WTC11 (cell line): ENCODE data around the gene CHRM2. TPM values are rescaled to one million over a fixed set of nuclear protein-coding genes. Genes with fewer than 3 reads are reported as not detected.

Experiments
- ATAC-seq: fragments of 200-7000 bp; cut with Tn5 transposase; 2 replicates; pipeline ENCODE4 v1.10.0; 2021; ENCODE audit warnings: mild to moderate bottlenecking, moderate library complexity
- CTCF ChIA-PET: fragments of 300-600 bp; sonication (Branson Sonifier 250); formaldehyde crosslinking; loops from one replicate; lab custom pipeline; 2021; ENCODE audit warnings: antibody characterized with exemption; lab: Charles Lee
- POLR2A ChIA-PET: fragments of 350-600 bp; sonication (Branson Sonifier 250); formaldehyde crosslinking; loops from one replicate; lab custom pipeline; 2021; ENCODE audit warnings: antibody characterized with exemption; lab: Charles Lee
- DNase-seq: peaks from one replicate; pipeline ENCODE4 v3.0.0; 2021; ENCODE audit warnings: low spot score
- H3K27ac Mint-ChIP-seq: 2 replicates; pipeline ENCODE4 v1.8.0; 2021; ENCODE audit warnings: mixed read lengths
- H3K27me3 Mint-ChIP-seq: 2 replicates; pipeline ENCODE4 v1.8.0; 2021; ENCODE audit warnings: low read depth, mild to moderate bottlenecking, moderate library complexity, mixed read lengths
- H3K36me3 Mint-ChIP-seq: 2 replicates; pipeline ENCODE4 v1.8.0; 2021; ENCODE audit warnings: mixed read lengths
- H3K4me1 Mint-ChIP-seq: 2 replicates; pipeline ENCODE4 v1.8.0; 2022; ENCODE audit warnings: mixed read lengths
- H3K4me3 Mint-ChIP-seq: 2 replicates; pipeline ENCODE4 v1.8.0; 2021; ENCODE audit warnings: mild to moderate bottlenecking, moderate library complexity, mixed read lengths
- H3K9me3 Mint-ChIP-seq: 2 replicates; pipeline ENCODE4 v1.8.0; 2021; ENCODE audit warnings: mixed read lengths
- CREB1 ChIP-seq: sonication (generic); formaldehyde crosslinking; IDR thresholded peaks from 2 replicates; pipeline ENCODE4 v1.8.0; 2023; ENCODE audit warnings: mild to moderate bottlenecking, missing genetic modification reagents
- CREM ChIP-seq: sonication (generic); formaldehyde crosslinking; IDR thresholded peaks from 2 replicates; pipeline ENCODE4 v1.8.1; 2022; ENCODE audit warnings: mild to moderate bottlenecking, missing genetic modification reagents, moderate library complexity
- EMX1 ChIP-seq: fragments of 250-450 bp; sonication (Bioruptor Pico); IDR thresholded peaks from 2 replicates; pipeline ENCODE4 v1.8.0; 2021; ENCODE audit warnings: mild to moderate bottlenecking
- ETV6 ChIP-seq: sonication (generic); formaldehyde crosslinking; IDR thresholded peaks from 2 replicates; pipeline ENCODE4 v1.8.1; 2022; ENCODE audit warnings: mild to moderate bottlenecking, missing genetic modification reagents
- FOXJ3 ChIP-seq: sonication (generic); formaldehyde crosslinking; IDR thresholded peaks from 2 replicates; pipeline ENCODE4 v1.9.0; 2021; ENCODE audit warnings: missing genetic modification reagents, mild to moderate bottlenecking, borderline replicate concordance
- FOXK1 ChIP-seq: sonication (generic); formaldehyde crosslinking; IDR thresholded peaks from 2 replicates; pipeline ENCODE4 v1.8.0; 2022; ENCODE audit warnings: mild to moderate bottlenecking, moderate library complexity, missing genetic modification reagents
- GTF2I ChIP-seq: fragments of 250-450 bp; sonication (Bioruptor Pico); conservative IDR thresholded peaks from 2 replicates; pipeline ENCODE4 v1.4.0; 2021; ENCODE audit warnings: mild to moderate bottlenecking
- HMGA2 ChIP-seq: fragments of 250-450 bp; sonication (Bioruptor Pico); IDR thresholded peaks from 2 replicates; pipeline ENCODE4 v1.4.0; 2021; ENCODE audit warnings: mild to moderate bottlenecking, moderate library complexity
- KAT7 ChIP-seq: sonication (generic); formaldehyde crosslinking; IDR thresholded peaks from 2 replicates; pipeline ENCODE4 v1.8.1; 2023; ENCODE audit warnings: missing genetic modification reagents, mild to moderate bottlenecking, borderline replicate concordance
- PRRX2 ChIP-seq: fragments of 250-450 bp; sonication (Bioruptor Pico); IDR thresholded peaks from 2 replicates; pipeline ENCODE4 v1.8.0; 2021; ENCODE audit warnings: mild to moderate bottlenecking
- RELA ChIP-seq: sonication (generic); formaldehyde crosslinking; IDR thresholded peaks from 2 replicates; pipeline ENCODE4 v1.8.1; 2022; ENCODE audit warnings: missing genetic modification reagents, mild to moderate bottlenecking, borderline replicate concordance
- SOX15 ChIP-seq: fragments of 250-450 bp; sonication (Bioruptor Pico); IDR thresholded peaks from 2 replicates; pipeline ENCODE4 v1.9.0; 2021; ENCODE audit warnings: mild to moderate bottlenecking
- ZNF671 ChIP-seq: fragments of 250-450 bp; sonication (Bioruptor Pico); IDR thresholded peaks from 2 replicates; pipeline ENCODE4 v1.8.0; 2021; ENCODE audit warnings: mild to moderate bottlenecking
- total RNA-seq: library from RNA; stranded (reverse); gene quantifications from 3 replicates; pipeline ENCODE4 v1.2.3, GENCODE V29; 2021
- TF ChIP-seq, protein P1 (sequence below): sonication (generic); formaldehyde crosslinking; IDR thresholded peaks from 2 replicates; pipeline ENCODE4 v1.8.1; 2023; ENCODE audit warnings: mild to moderate bottlenecking, missing genetic modification reagents, borderline replicate concordance
- TF ChIP-seq, protein P2 (sequence below): sonication (generic); formaldehyde crosslinking; IDR thresholded peaks from 2 replicates; pipeline ENCODE4 v1.8.0; 2022; ENCODE audit warnings: mild to moderate bottlenecking, missing genetic modification reagents
- TF ChIP-seq, protein P3 (sequence below): fragments of 250-450 bp; sonication (Bioruptor Pico); IDR thresholded peaks from 2 replicates; pipeline ENCODE4 v1.9.0; 2021; ENCODE audit warnings: mild to moderate bottlenecking
- TF ChIP-seq, protein P4 (sequence below): fragments of 250-450 bp; sonication (Bioruptor Pico); conservative IDR thresholded peaks from 2 replicates; pipeline ENCODE4 v1.9.0; 2021; ENCODE audit warnings: mild to moderate bottlenecking
- TF ChIP-seq, protein P5 (sequence below): sonication (generic); formaldehyde crosslinking; IDR thresholded peaks from 2 replicates; pipeline ENCODE4 v1.8.0; 2023; ENCODE audit warnings: missing genetic modification reagents

The CHRM2 gene
- total RNA-seq, 1 experiment from 2014 or later = 0.15 TPM

DNA sequence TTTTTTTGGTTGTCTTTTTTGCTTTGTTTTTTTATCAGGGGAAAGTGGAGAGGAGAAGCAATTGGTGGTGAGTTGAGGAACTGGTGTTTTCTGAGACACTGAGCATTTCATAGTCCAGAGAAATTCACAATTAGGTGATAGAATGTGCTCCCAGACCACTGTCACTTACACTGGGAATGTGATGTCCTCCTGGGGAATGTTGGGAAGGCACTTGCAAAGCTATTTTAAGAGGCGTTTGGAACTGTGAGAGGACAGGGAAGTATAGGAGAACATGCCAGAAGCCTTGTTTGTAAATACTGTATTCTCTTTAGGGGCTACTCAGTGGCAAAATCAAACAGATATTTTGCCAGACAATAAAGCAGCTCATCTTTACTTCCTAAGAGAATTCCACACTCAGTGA lies 16.0 kb downstream of the CHRM2 start:
- Mint-ChIP-seq H3K27me3 (no peaks in the 10 kb centered on the region), H3K36me3 (no peaks in the 10 kb centered on the region), H3K27ac (no peak overlapping the region), H3K9me3 (peaks cover 3% of the 10 kb centered on the region; the same call in 1 of the 2 replicates), H3K4me3 (no peak overlapping the region), H3K4me1 (peaks cover 41% of the 10 kb centered on the region)
- no peak for ATAC-seq
- CTCF ChIA-PET = interaction anchor here (1.8 kb wide), 1 partner anchor 10 kb away, joined by 9 read pairs; no protein-coding TSS in a partner anchor
- POLR2A ChIA-PET = no interaction called here
- DNase-seq = no peak
- TF ChIP-seq, protein P1, sequence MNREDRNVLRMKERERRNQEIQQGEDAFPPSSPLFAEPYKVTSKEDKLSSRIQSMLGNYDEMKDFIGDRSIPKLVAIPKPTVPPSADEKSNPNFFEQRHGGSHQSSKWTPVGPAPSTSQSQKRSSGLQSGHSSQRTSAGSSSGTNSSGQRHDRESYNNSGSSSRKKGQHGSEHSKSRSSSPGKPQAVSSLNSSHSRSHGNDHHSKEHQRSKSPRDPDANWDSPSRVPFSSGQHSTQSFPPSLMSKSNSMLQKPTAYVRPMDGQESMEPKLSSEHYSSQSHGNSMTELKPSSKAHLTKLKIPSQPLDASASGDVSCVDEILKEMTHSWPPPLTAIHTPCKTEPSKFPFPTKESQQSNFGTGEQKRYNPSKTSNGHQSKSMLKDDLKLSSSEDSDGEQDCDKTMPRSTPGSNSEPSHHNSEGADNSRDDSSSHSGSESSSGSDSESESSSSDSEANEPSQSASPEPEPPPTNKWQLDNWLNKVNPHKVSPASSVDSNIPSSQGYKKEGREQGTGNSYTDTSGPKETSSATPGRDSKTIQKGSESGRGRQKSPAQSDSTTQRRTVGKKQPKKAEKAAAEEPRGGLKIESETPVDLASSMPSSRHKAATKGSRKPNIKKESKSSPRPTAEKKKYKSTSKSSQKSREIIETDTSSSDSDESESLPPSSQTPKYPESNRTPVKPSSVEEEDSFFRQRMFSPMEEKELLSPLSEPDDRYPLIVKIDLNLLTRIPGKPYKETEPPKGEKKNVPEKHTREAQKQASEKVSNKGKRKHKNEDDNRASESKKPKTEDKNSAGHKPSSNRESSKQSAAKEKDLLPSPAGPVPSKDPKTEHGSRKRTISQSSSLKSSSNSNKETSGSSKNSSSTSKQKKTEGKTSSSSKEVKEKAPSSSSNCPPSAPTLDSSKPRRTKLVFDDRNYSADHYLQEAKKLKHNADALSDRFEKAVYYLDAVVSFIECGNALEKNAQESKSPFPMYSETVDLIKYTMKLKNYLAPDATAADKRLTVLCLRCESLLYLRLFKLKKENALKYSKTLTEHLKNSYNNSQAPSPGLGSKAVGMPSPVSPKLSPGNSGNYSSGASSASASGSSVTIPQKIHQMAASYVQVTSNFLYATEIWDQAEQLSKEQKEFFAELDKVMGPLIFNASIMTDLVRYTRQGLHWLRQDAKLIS (CRISPR knock-in tag) = no peak
- no peak for TF ChIP-seq CREB1
- TF ChIP-seq FOXJ3 = no peak
- no peak for TF ChIP-seq CREM

DNA sequence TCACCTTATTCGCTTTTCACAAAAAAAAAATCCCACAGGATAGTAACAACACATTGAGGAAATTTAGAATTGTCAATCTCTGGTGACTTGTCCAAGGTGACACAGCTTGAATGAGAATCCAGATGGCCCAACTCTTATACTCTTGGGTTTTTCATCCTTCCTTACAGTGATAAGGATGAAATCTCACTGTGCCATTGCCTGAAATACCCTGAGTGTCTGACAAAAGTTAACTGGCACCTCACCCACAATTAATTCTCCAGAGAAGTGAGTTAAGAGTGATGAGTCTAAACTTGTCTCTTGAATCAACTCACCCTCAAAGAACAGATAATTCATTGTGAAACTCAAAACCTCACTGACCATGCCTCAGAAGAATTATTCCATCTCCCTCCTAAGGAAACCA lies 18.9 kb downstream of the CHRM2 start:
- TF ChIP-seq GTF2I (CRISPR knock-in tag) = no peak
- TF ChIP-seq SOX15 (CRISPR knock-in tag) = no peak
- TF ChIP-seq RELA (CRISPR knock-in tag) = no peak
- TF ChIP-seq KAT7 (CRISPR knock-in tag) = no peak
- TF ChIP-seq, protein P2, sequence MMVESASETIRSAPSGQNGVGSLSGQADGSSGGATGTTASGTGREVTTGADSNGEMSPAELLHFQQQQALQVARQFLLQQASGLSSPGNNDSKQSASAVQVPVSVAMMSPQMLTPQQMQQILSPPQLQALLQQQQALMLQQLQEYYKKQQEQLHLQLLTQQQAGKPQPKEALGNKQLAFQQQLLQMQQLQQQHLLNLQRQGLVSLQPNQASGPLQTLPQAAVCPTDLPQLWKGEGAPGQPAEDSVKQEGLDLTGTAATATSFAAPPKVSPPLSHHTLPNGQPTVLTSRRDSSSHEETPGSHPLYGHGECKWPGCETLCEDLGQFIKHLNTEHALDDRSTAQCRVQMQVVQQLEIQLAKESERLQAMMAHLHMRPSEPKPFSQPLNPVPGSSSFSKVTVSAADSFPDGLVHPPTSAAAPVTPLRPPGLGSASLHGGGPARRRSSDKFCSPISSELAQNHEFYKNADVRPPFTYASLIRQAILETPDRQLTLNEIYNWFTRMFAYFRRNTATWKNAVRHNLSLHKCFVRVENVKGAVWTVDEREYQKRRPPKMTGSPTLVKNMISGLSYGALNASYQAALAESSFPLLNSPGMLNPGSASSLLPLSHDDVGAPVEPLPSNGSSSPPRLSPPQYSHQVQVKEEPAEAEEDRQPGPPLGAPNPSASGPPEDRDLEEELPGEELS (CRISPR knock-in tag) = no peak
- TF ChIP-seq PRRX2 = no peak
- no peak for TF ChIP-seq CREM
- no peak for TF ChIP-seq EMX1 (CRISPR knock-in tag)
- no peak for TF ChIP-seq CREB1
- no peak for TF ChIP-seq FOXK1 (CRISPR knock-in tag)
- no peak for TF ChIP-seq HMGA2 (CRISPR knock-in tag)
- TF ChIP-seq, protein P3, sequence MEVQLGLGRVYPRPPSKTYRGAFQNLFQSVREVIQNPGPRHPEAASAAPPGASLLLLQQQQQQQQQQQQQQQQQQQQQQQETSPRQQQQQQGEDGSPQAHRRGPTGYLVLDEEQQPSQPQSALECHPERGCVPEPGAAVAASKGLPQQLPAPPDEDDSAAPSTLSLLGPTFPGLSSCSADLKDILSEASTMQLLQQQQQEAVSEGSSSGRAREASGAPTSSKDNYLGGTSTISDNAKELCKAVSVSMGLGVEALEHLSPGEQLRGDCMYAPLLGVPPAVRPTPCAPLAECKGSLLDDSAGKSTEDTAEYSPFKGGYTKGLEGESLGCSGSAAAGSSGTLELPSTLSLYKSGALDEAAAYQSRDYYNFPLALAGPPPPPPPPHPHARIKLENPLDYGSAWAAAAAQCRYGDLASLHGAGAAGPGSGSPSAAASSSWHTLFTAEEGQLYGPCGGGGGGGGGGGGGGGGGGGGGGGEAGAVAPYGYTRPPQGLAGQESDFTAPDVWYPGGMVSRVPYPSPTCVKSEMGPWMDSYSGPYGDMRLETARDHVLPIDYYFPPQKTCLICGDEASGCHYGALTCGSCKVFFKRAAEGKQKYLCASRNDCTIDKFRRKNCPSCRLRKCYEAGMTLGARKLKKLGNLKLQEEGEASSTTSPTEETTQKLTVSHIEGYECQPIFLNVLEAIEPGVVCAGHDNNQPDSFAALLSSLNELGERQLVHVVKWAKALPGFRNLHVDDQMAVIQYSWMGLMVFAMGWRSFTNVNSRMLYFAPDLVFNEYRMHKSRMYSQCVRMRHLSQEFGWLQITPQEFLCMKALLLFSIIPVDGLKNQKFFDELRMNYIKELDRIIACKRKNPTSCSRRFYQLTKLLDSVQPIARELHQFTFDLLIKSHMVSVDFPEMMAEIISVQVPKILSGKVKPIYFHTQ (CRISPR knock-in tag) = no peak
- TF ChIP-seq ETV6 = no peak
- no peak for TF ChIP-seq ZNF671 (CRISPR knock-in tag)
- TF ChIP-seq, protein P4, sequence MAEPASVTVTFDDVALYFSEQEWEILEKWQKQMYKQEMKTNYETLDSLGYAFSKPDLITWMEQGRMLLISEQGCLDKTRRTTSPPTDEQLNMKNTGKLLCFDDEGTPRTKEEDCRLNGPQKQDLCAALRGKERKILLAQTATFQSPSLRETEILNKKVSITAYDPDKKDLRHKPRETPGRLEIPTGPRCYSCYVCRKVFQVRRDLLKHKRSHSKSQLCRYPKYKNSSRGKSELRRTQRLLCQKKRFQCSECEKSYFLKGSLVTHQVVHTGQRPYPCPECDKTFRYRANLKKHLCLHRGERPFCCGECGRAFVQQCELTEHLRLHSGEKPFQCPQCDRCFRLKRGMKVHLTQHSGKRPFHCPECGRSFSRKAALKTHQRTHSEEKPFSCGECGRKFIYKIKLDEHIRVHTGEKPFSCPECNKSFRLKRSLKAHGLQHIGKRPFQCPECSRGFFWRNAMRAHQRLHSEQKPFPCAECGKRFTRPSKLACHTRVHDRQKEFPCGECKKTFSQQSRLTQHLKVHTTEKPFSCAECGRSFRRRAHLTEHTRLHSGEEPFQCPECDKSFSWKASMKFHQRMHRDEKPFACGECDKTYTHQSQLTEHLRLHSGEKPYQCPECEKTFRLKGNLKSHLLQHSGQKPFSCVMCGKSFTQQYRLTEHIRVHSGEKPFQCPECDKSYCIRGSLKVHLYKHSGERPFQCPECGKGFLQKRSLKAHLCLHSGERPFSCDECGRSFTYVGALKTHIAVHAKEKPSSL (CRISPR knock-in tag) = no peak
- TF ChIP-seq, protein P5, sequence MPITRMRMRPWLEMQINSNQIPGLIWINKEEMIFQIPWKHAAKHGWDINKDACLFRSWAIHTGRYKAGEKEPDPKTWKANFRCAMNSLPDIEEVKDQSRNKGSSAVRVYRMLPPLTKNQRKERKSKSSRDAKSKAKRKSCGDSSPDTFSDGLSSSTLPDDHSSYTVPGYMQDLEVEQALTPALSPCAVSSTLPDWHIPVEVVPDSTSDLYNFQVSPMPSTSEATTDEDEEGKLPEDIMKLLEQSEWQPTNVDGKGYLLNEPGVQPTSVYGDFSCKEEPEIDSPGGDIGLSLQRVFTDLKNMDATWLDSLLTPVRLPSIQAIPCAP (CRISPR knock-in tag) = no peak
- H3K9me3 Mint-ChIP-seq = peaks cover 5% of the 10 kb centered on the region
- ATAC-seq (no peak), DNase-seq (no peak)
- ChIA-PET CTCF (no interaction called here), POLR2A (no interaction called here)
- H3K27me3 Mint-ChIP-seq = no peaks in the 10 kb centered on the region
- no peaks in the 10 kb centered on the region for H3K36me3 Mint-ChIP-seq
- H3K4me1 Mint-ChIP-seq = peaks cover 36% of the 10 kb centered on the region
- H3K27ac Mint-ChIP-seq = no peak overlapping the region
- no peak overlapping the region for H3K4me3 Mint-ChIP-seq
